Stimulated activated CD8-positive, alpha-beta memory T cell treated with anti-CD3 and anti-CD28 coated beads, Interleukin-4, amount 100 ng/mL, for 1 hour (primary cell): ENCODE results near the gene DENND4B.
A peak's percentile ranks its signal among the peaks of the same experiment; 100 is the strongest.

Source experiments
- DNase-seq, 2 donors: peaks; one replicate each; pipeline ENCODE4 v3.0.0-alpha.2; 2020; ENCODE audit warnings: low read depth in 2 of 2, low spot score in 1 of 2

DENND4B gene

GRCh38 chr1:153973071-153973470, 26.6 kb upstream of the DENND4B start:
- no peak for DNase-seq

- DNase-seq, result no peak
These were observed 23.8 kb upstream of the DENND4B start for GRCh38 chr1:153970346-153970745.

- DNase-seq, result no peak
These were observed 22.5 kb upstream of the DENND4B start for GRCh38 chr1:153968972-153969371.

GRCh38 chr1:153968408-153968807, 21.9 kb upstream of the DENND4B start:
- DNase-seq, result no peak

GRCh38 chr1:153968000-153968363, 21.5 kb upstream of the DENND4B start:
- no peak for DNase-seq

- peak; percentile 57 to 63 for DNase-seq
These were observed 20.8 kb upstream of the DENND4B start, which contains the start of gene CREB3L4 for GRCh38 chr1:153967107-153967999. Gene CREB3L4 (plus strand): TSS chr1:153967902. CDS start chr1:153968526, 624 bp downstream.

GRCh38 chr1:153963850-153964331, 17.4 kb upstream of the DENND4B start:
- no peak for DNase-seq

GRCh38 chr1:153963030-153963849, 16.7 kb upstream of the DENND4B start, which contains the start of gene SLC39A1:
Gene SLC39A1 (minus strand): TSS chr1:153963537. CDS start chr1:153962715, 822 bp downstream.
- DNase-seq, result peak; percentile 84 to 87

- DNase-seq, result no peak
These were observed 15.8 kb upstream of the DENND4B start for GRCh38 chr1:153962088-153963029.

- no peak for DNase-seq
These were observed 14.9 kb upstream of the DENND4B start for GRCh38 chr1:153961421-153961820.

- no peak for DNase-seq
These were observed 13.7 kb upstream of the DENND4B start for GRCh38 chr1:153960206-153960605.

- no peak for DNase-seq
These were observed 12.9 kb upstream of the DENND4B start for GRCh38 chr1:153959454-153959853.

- no peak for DNase-seq
These were observed 12.4 kb upstream of the DENND4B start for GRCh38 chr1:153958961-153959260.

GRCh38 chr1:153958111-153958960, 11.8 kb upstream of the DENND4B start, which contains the start of gene CRTC2:
Gene CRTC2 (minus strand): TSS chr1:153958612. CDS start chr1:153958497, 115 bp downstream.
- DNase-seq, result peak; percentile 87 to 93

GRCh38 chr1:153957744-153958110, 11.2 kb upstream of the DENND4B start:
- DNase-seq, result no peak

- no peak for DNase-seq
These were observed 10.6 kb upstream of the DENND4B start for GRCh38 chr1:153956997-153957715.

- DNase-seq, result no peak
These were observed 8.3 kb upstream of the DENND4B start for GRCh38 chr1:153954826-153955225.

GRCh38 chr1:153953859-153954365, 7.4 kb upstream of the DENND4B start:
- DNase-seq, result no peak

- no peak for DNase-seq
These were observed 5.3 kb upstream of the DENND4B start for GRCh38 chr1:153951801-153952200.
